Progenitor cell of endocrine pancreas (in vitro differentiated cells): Measurements from ENCODE around the gene DGKI. TPM values are rescaled to one million over a fixed set of nuclear protein-coding genes. Genes with fewer than 3 reads are reported as not detected.

ENCODE experiments used
- DNase-seq: peaks from one replicate; pipeline ENCODE4 v3.0.0; 2021; ENCODE audit warnings: low spot score; ENCODE audit not compliant: unreplicated experiment
- H3K27ac Mint-ChIP-seq: 2 replicates; pipeline ENCODE4 v1.8.0; 2021; ENCODE audit warnings: mild to moderate bottlenecking, moderate library complexity, mixed read lengths
- H3K27me3 Mint-ChIP-seq: 2 replicates; pipeline ENCODE4 v1.8.0; 2021; ENCODE audit warnings: mixed read lengths
- H3K36me3 Mint-ChIP-seq: 2 replicates; pipeline ENCODE4 v1.8.0; 2022; ENCODE audit warnings: mixed read lengths; ENCODE audit not compliant: insufficient read depth
- H3K4me1 Mint-ChIP-seq: 2 replicates; pipeline ENCODE4 v1.8.0; 2021; ENCODE audit warnings: low read depth, mixed read lengths
- H3K4me3 Mint-ChIP-seq: 2 replicates; pipeline ENCODE4 v1.8.0; 2021; ENCODE audit warnings: low read depth, mild to moderate bottlenecking, moderate library complexity, mixed read lengths
- H3K9me3 Mint-ChIP-seq: 2 replicates; pipeline ENCODE4 v1.8.0; 2021; ENCODE audit warnings: low read depth, mixed read lengths
- CTCF ChIP-seq: fragments of 200-600 bp; sonication (generic); IDR thresholded peaks from one replicate; pipeline ENCODE4 v1.5.0; 2021; ENCODE audit warnings: antibody characterized with exemption, mild to moderate bottlenecking; ENCODE audit not compliant: unreplicated experiment
- total RNA-seq: library from RNA; stranded (reverse); gene quantifications from 2 replicates; pipeline ENCODE4 v1.2.1, GENCODE V29; 2021

Gene DGKI
- total RNA-seq, 1 donor from 2014 or later, result 0.41 TPM

- no peak for DNase-seq
- Mint-ChIP-seq H3K4me1 (no peaks in the 10 kb centered on the region), H3K27me3 (peaks cover 41% of the 10 kb centered on the region), H3K27ac (no peak overlapping the region), H3K4me3 (no peak overlapping the region), H3K36me3 (no peaks in the 10 kb centered on the region), H3K9me3 (no peaks in the 10 kb centered on the region)
- no peak for TF ChIP-seq CTCF
Observed at GRCh38 chr7:137658190-137658900, 188.4 kb downstream of the DGKI start.

GRCh38 chr7:137657476-137658189 is 189.1 kb downstream of the DGKI start:
- Mint-ChIP-seq H3K9me3 (no peaks in the 10 kb centered on the region), H3K4me3 (no peak overlapping the region), H3K27ac (no peak overlapping the region), H3K27me3 (peaks cover 36% of the 10 kb centered on the region), H3K4me1 (no peaks in the 10 kb centered on the region), H3K36me3 (no peaks in the 10 kb centered on the region)
- DNase-seq, result no peak
- no peak for TF ChIP-seq CTCF

GRCh38 chr7:137656850-137657232 is 189.9 kb downstream of the DGKI start:
- Mint-ChIP-seq H3K36me3 (no peaks in the 10 kb centered on the region), H3K4me3 (no peak overlapping the region), H3K9me3 (no peaks in the 10 kb centered on the region), H3K27ac (no peak overlapping the region), H3K4me1 (no peaks in the 10 kb centered on the region), H3K27me3 (peaks cover 36% of the 10 kb centered on the region)
- TF ChIP-seq CTCF, result no peak
- DNase-seq, result no peak

GRCh38 chr7:137656227-137656849 is 190.4 kb downstream of the DGKI start:
- H3K27ac Mint-ChIP-seq, result no peak overlapping the region
- DNase-seq, result peak; percentile 61
- H3K4me1 Mint-ChIP-seq, result no peaks in the 10 kb centered on the region
- H3K9me3 Mint-ChIP-seq, result no peaks in the 10 kb centered on the region
- peak; percentile 86 for TF ChIP-seq CTCF
- H3K27me3 Mint-ChIP-seq, result peaks cover 36% of the 10 kb centered on the region
- H3K4me3 Mint-ChIP-seq, result no peak overlapping the region
- H3K36me3 Mint-ChIP-seq, result no peaks in the 10 kb centered on the region

GRCh38 chr7:137655804-137656203 is 191.0 kb downstream of the DGKI start:
- no peaks in the 10 kb centered on the region for H3K36me3 Mint-ChIP-seq
- no peak overlapping the region for H3K27ac Mint-ChIP-seq

More at GRCh38 chr7:137655804-137656203, 191.0 kb downstream of the DGKI start:
- no peaks in the 10 kb centered on the region for H3K4me1 Mint-ChIP-seq
- H3K27me3 Mint-ChIP-seq, result peaks cover 32% of the 10 kb centered on the region
- TF ChIP-seq CTCF, result no peak
- no peak overlapping the region for H3K4me3 Mint-ChIP-seq
- no peaks in the 10 kb centered on the region for H3K9me3 Mint-ChIP-seq
- DNase-seq, result no peak
